Measurements from ENCODE around the gene DCC. TPM values are rescaled to one million over a fixed set of nuclear protein-coding genes. Genes with fewer than 3 reads are reported as not detected.

Gene DCC
- total and polyA plus RNA-seq, 2 of the 8 experiments (the other 6 are each of a cell fraction or from before 2014, with no cell fraction given) = 0.14 to 1.4 TPM

GRCh38 chr18:52861558-52861957 is 521.6 kb downstream of the DCC start:
- Histone ChIP-seq H2BK20ac (ENCODE audit: low read length) (no peak overlapping the region), H3K79me1 (ENCODE audit: low read depth, low read length) (no peaks in the 10 kb centered on the region), H3K9me3 (ENCODE audit: insufficient read depth in 2 of 2, low read depth in 1 of 2, low read length in 1 of 2) (no peaks in the 10 kb centered on the region), H3K27ac (ENCODE audit: low read depth, low read length) (no peak overlapping the region), H3K14ac (ENCODE audit: insufficient read length) (no peak overlapping the region), H3K18ac (ENCODE audit: extremely low read depth, low read length) (no peak overlapping the region), H4K91ac (replicated peaks; ENCODE audit: insufficient read length, low read length) (no peak overlapping the region), H2BK5ac (ENCODE audit: low read depth, low read length) (no peak overlapping the region), H3K4me3 (ENCODE audit: extremely low read depth in 1 of 4, insufficient read depth in 2 of 4, low read depth in 3 of 4, low read length in 4 of 4) (no peak overlapping the region), H4K5ac (ENCODE audit: insufficient read length, low read depth, low read length) (no peak overlapping the region), H3K4ac (replicated peaks; ENCODE audit: insufficient read length, low read depth, low read length) (no peak overlapping the region), H3K23me2 (ENCODE audit: low read depth, low read length) (no peaks in the 10 kb centered on the region), H3K4me2 (ENCODE audit: insufficient read depth in 1 of 2, low read depth in 2 of 2, low read length in 2 of 2) (no peak overlapping the region), H2BK12ac (ENCODE audit: low read depth, low read length) (no peak overlapping the region), H4K8ac (ENCODE audit: extremely low read depth, insufficient read depth, low read length) (no peak overlapping the region), H3K23ac (ENCODE audit: insufficient read length) (no peak overlapping the region), H3K4me1 (replicated peaks in 1 of 4; ENCODE audit: control insufficient read depth in 3 of 4, insufficient read depth in 4 of 4, low read length in 3 of 4) (no peaks in the 10 kb centered on the region), H4K20me1 (replicated peaks in 1 of 2; ENCODE audit: control insufficient read depth in 1 of 2, insufficient read depth in 2 of 2, low read length in 2 of 2) (no peaks in the 10 kb centered on the region), H2BK15ac (ENCODE audit: low read length) (no peak overlapping the region), H2AK5ac (ENCODE audit: low read depth, low read length) (no peak overlapping the region), H3K9ac (replicated peaks in 1 of 4; ENCODE audit: extremely low read depth in 1 of 4, low read depth in 3 of 4, low read length in 3 of 4) (no peak overlapping the region), H3K79me2 (ENCODE audit: control insufficient read depth in 1 of 2, insufficient read depth in 2 of 2, low read length in 2 of 2) (no peaks in the 10 kb centered on the region), H2AFZ (ENCODE audit: low read length) (no peak overlapping the region), H3K36me3 (ENCODE audit: control insufficient read depth in 2 of 4, insufficient read depth in 4 of 4, low read length in 3 of 4) (no peaks in the 10 kb centered on the region), H3K27me3 (replicated peaks in 1 of 4; ENCODE audit: control insufficient read depth in 3 of 4, extremely low read depth in 1 of 4, insufficient read depth in 3 of 4, low read length in 3 of 4) (no peaks in the 10 kb centered on the region), H3K56ac (replicated peaks; ENCODE audit: insufficient read length, low read depth, low read length) (no peak overlapping the region), H2BK120ac (replicated peaks; ENCODE audit: low read depth, low read length) (no peak overlapping the region)
- CTCF ChIA-PET (ENCODE audit: partially characterized antibody) = interaction anchor here (2.1 kb wide), 1 partner anchor 8 kb away, joined by 9 read pairs; no protein-coding TSS in a partner anchor
- FAIRE-seq (no peak), DNase-seq (ENCODE audit: low read depth in 1 of 2, low spot score in 2 of 2) (no peak)
- POLR2A ChIA-PET (ENCODE audit: partially characterized antibody) = no interaction called here
- WGBS, 2 experiments (ENCODE audit: extremely low coverage in 1 of 2, insufficient coverage in 1 of 2, insufficient read length in 1 of 2, insufficient replicate concordance in 2 of 2, low coverage in 1 of 2, low lambda C conversion rate in 2 of 2, missing lambda C conversion rate in 1 of 2) = 90% methylated on average over 3 of the region's 3 CpGs; no CpG with 5 or more reads in 1 of the 2 experiments
- TF ChIP-seq KDM4A (IDR thresholded peaks at IDR 0.05; ENCODE audit: low read depth, low read length, severe bottlenecking) (no peak), YY1 (IDR thresholded peaks at IDR 0.05; ENCODE audit: low read depth, low read length) (no peak), EZH2 (IDR thresholded peaks at IDR 0.05; ENCODE audit: low read depth, low read length, severe bottlenecking) (no peak), ZNF274 (IDR thresholded peaks at IDR 0.05; ENCODE audit: borderline replicate concordance, extremely low read depth, low read length) (no peak), SP1 (IDR thresholded peaks at IDR 0.05; ENCODE audit: low read depth, low read length) (no peak), BCL11A (IDR thresholded peaks at IDR 0.05; ENCODE audit: low read depth in 2 of 2, low read length in 2 of 2) (no peak), CBX5 (IDR thresholded peaks at IDR 0.05; ENCODE audit: low read depth, low read length) (no peak), BRCA1 (IDR thresholded peaks at IDR 0.05; ENCODE audit: low read depth, low read length) (no peak), SAP30 (IDR thresholded peaks at IDR 0.05; ENCODE audit: insufficient read depth, insufficient replicate concordance, low read length) (no peak), MAFK (IDR thresholded peaks at IDR 0.05; ENCODE audit: low read depth, low read length) (no peak), SUZ12 (IDR thresholded peaks at IDR 0.05; ENCODE audit: low read length) (no peak), BACH1 (IDR thresholded peaks at IDR 0.05; ENCODE audit: low read length) (no peak), CBX8 (IDR thresholded peaks at IDR 0.05; ENCODE audit: borderline replicate concordance, low read depth, low read length) (no peak), POLR2A (IDR thresholded peaks at IDR 0.05; ENCODE audit: control extremely low read depth in 1 of 2, low read depth in 2 of 2, low read length in 2 of 2) (no peak), EP300 (IDR thresholded peaks at IDR 0.05; ENCODE audit: borderline replicate concordance in 1 of 2, low read depth in 2 of 2, low read length in 2 of 2) (no peak), TBP (IDR thresholded peaks at IDR 0.05; ENCODE audit: low read depth, low read length) (no peak)

All from H1 (cell line).